Type B pancreatic cell (in vitro differentiated cells): Measurements from ENCODE around the gene IGFL2. TPM values are rescaled to one million over a fixed set of nuclear protein-coding genes. Genes with fewer than 3 reads are reported as not detected.
A peak's percentile ranks its signal among the peaks of the same experiment; 100 is the strongest.
"Not testable (repeated sequence)": the region's sequence is repeated elsewhere in the genome, so short reads cannot be mapped to it uniquely, and the experiment has no call there.

ENCODE experiments used
- DNase-seq: peaks from one replicate; pipeline ENCODE4 v3.0.0; 2021; ENCODE audit warnings: mixed read lengths; ENCODE audit not compliant: unreplicated experiment; ENCODE audit errors: extremely low spot score
- H3K27ac Mint-ChIP-seq: 2 replicates; pipeline ENCODE4 v1.8.0; 2021; ENCODE audit warnings: mild to moderate bottlenecking, mixed read lengths
- H3K27me3 Mint-ChIP-seq: 2 replicates; pipeline ENCODE4 v1.8.0; 2021; ENCODE audit warnings: mixed read lengths
- H3K36me3 Mint-ChIP-seq: 2 replicates; pipeline ENCODE4 v1.8.0; 2021; ENCODE audit warnings: mixed read lengths
- H3K4me1 Mint-ChIP-seq: one replicate; pipeline ENCODE4 v1.8.0; 2021; ENCODE audit warnings: mixed read lengths; ENCODE audit not compliant: unreplicated experiment
- H3K4me3 Mint-ChIP-seq: 2 replicates; pipeline ENCODE4 v1.8.0; 2021; ENCODE audit warnings: mild to moderate bottlenecking, mixed read lengths
- H3K9me3 Mint-ChIP-seq: 2 replicates; pipeline ENCODE4 v1.8.0; 2021; ENCODE audit warnings: mixed read lengths
- long read RNA-seq: library from polyadenylated mRNA; unstranded; transcript quantifications from one replicate; pipeline ENCODE4 v2.0.0, GENCODE V29; 2020
- total RNA-seq: library from RNA; stranded (reverse); gene quantifications from 2 replicates; pipeline ENCODE4 v1.2.1, GENCODE V29; 2021; ENCODE audit warnings: low replicate concordance
- TF ChIP-seq, protein P1 (sequence below): fragments of 200-600 bp; sonication (generic); conservative IDR thresholded peaks from 2 replicates; pipeline ENCODE4 v1.5.0; 2021; ENCODE audit warnings: antibody characterized with exemption, mild to moderate bottlenecking

Gene IGFL2
- total RNA-seq: 104 and 441 TPM in 2 replicates
- long read RNA-seq, transcript IGFL2-202 (5 exons, 885 nt): minor isoform, 17 of 278 reads
- long read RNA-seq, transcript IGFL2-201 (4 exons, 607 nt): major isoform, 35 of 278 reads
- long read RNA-seq, partial matches to known transcripts: 27 of 278 reads
- long read RNA-seq, other reads (novel, unspliced or antisense): 199 of 278 reads

DNA sequence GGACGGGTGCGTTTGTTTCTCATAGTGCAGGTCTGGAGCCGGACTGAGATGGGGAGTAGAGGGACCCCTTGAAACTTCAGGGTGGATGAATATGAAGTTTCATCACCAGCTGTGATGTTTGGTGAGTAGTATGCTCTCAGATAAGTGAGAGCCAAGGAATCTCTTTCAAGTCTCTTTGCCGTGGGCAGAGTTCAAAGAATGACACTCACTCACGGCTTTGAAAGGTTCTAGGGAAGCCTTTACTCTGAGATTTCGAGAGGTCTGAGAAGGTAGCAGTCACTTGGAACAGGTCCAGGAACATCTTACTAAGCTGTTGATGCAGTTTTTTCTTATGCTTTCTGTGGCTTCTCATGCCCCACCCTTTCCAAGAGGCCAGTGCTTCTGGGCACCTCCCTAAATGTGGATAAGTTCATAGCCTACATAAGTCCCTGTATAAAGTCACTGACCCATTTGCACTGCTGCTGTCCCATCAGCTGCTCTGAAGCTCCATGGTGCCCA is at the start of gene IGFL2:
Gene IGFL2 (plus strand): TSS at position 448 of the 498 bp plus-strand sequence. CDS start 41 bp downstream, at position 489.
- H3K4me1 Mint-ChIP-seq: peaks cover 5% of the 10 kb centered on the region
- peak within 1 kb of the TSS; percentile 88 for H3K4me3 Mint-ChIP-seq
- H3K27me3 Mint-ChIP-seq: peaks cover 3% of the 10 kb centered on the region
- no peak for DNase-seq
- H3K36me3 Mint-ChIP-seq: peaks cover 13% of the 10 kb centered on the region
- peak within 1 kb of the TSS; percentile 93 for H3K27ac Mint-ChIP-seq
- H3K9me3 Mint-ChIP-seq: no peaks in the 10 kb centered on the region
- TF ChIP-seq, protein P1, sequence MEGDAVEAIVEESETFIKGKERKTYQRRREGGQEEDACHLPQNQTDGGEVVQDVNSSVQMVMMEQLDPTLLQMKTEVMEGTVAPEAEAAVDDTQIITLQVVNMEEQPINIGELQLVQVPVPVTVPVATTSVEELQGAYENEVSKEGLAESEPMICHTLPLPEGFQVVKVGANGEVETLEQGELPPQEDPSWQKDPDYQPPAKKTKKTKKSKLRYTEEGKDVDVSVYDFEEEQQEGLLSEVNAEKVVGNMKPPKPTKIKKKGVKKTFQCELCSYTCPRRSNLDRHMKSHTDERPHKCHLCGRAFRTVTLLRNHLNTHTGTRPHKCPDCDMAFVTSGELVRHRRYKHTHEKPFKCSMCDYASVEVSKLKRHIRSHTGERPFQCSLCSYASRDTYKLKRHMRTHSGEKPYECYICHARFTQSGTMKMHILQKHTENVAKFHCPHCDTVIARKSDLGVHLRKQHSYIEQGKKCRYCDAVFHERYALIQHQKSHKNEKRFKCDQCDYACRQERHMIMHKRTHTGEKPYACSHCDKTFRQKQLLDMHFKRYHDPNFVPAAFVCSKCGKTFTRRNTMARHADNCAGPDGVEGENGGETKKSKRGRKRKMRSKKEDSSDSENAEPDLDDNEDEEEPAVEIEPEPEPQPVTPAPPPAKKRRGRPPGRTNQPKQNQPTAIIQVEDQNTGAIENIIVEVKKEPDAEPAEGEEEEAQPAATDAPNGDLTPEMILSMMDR: no peak

DNA sequence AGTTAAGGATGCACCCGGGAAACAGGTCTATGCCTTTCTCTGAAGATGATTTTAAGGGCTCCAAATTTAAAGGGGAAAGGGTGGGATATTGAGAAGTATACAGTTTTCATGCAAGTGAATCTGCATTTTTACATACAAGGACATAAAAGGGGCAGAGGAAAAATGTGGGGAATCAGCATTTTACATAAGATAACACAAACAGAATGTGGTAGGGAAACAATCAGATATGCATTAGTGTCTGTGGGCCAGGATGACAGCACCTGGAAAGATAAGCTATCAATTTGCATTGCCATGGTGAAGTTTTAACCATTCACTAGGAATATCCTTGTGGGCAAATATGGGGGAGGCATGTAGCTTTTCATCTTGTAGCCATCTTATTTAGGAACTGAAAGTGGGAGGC is 47.7 kb upstream of the IGFL2 start:
- Mint-ChIP-seq H3K9me3 (peaks cover 4% of the 10 kb centered on the region), H3K4me3 (no peak overlapping the region), H3K27ac (no peak overlapping the region), H3K4me1 (peaks cover 8% of the 10 kb centered on the region), H3K27me3 (peaks cover 8% of the 10 kb centered on the region), H3K36me3 (no peaks in the 10 kb centered on the region)
- TF ChIP-seq, protein P1: no peak
- DNase-seq: no peak

DNA sequence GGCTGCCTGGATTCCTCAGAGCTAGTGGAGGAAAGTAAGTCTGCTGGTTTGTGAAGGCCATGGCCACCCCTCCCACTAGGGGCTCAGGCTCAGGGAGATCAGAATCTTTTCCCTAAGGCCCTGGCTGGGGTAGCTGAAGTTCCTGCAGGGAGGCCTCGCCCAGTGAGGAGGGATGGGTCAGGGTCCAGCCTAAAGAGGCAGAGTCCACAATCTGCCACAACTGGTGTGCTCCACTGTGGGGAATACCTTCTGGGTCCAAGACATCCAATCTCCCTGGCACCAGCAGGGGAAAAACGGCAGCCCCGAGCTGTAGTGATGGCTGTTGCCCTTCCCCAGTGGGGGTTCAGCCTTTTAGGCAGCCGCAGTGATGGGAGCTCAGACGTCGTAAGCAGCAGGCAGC is 46.7 kb upstream of the IGFL2 start:
- H3K4me1 Mint-ChIP-seq: peaks cover 8% of the 10 kb centered on the region
- TF ChIP-seq, protein P1: no peak
- peaks cover 4% of the 10 kb centered on the region for H3K9me3 Mint-ChIP-seq
- no peak overlapping the region for H3K4me3 Mint-ChIP-seq
- H3K27me3 Mint-ChIP-seq: peaks cover 8% of the 10 kb centered on the region
- H3K36me3 Mint-ChIP-seq: no peaks in the 10 kb centered on the region
- H3K27ac Mint-ChIP-seq: no peak overlapping the region
- DNase-seq: no peak

DNA sequence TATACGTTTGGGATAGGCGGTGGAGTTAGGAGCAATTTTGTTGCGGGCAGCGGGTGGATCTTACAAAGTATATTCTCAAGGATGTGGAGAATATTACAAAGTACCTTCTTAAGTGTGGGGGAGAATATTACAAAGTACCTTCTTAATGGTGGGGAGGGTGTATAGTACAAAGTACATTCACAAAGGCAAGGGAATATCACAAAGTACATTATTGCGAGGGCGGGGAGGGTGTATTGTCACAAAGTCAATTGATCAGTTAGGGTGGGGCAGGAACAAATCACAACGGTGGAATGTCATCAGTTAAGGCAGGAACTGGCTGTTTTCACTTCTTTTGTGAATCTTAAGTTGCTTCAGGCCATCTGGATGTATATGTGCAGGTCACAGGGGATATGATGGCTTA is 45.7 kb upstream of the IGFL2 start:
- H3K9me3 Mint-ChIP-seq, H3K36me3 Mint-ChIP-seq, H3K27ac Mint-ChIP-seq, H3K27me3 Mint-ChIP-seq, DNase-seq, H3K4me3 Mint-ChIP-seq, H3K4me1 Mint-ChIP-seq: not testable (repeated sequence)

DNA sequence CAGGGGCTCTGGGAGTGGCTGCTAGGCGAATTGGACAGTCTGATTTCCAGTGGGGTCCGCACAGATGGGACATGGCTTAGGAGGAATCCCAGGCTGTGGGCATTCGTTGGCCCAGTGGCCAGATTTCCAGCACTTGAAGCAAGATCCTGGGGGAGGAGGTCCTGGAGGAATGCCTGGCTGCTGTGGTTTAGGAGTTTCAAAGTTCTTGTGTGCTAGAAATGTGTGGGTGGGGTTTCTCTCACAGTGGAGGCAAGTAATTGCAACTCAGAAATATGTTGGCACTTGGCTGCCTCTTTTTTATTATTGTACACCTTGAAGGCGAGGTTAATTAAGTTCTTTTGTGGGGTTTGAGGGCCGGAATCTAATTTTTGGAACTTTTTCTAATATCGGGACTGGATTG is 40.7 kb upstream of the IGFL2 start:
- Mint-ChIP-seq H3K36me3 (no peaks in the 10 kb centered on the region), H3K4me3 (no peak overlapping the region), H3K4me1 (peaks cover under 1% of the 10 kb centered on the region), H3K9me3 (no peaks in the 10 kb centered on the region), H3K27me3 (no peaks in the 10 kb centered on the region), H3K27ac (no peak overlapping the region)
- DNase-seq: no peak
- TF ChIP-seq, protein P1: no peak

DNA sequence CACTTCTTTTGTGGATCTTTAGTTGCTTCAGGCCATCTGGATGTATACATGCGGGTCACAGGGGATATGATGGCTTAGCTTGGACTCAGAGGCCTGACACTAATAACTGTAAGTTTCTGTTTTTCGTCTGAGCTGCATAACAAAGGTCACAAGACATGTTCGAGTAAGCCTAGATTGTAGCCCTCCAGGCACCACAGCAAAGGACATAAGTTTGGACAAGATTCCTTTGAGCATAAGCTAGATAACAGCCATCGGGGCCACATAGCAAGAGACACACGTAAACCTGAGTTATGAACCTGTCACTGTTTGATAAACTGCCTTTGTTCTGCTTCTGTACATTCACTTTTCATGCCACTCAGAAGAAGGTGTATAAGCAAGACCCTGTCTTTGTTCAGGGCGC is 38.2 kb upstream of the IGFL2 start:
- Mint-ChIP-seq H3K9me3 (no peaks in the 10 kb centered on the region), H3K27me3 (no peaks in the 10 kb centered on the region), H3K36me3 (no peaks in the 10 kb centered on the region), H3K27ac (peak overlapping the region; percentile 99), H3K4me1 (peaks cover 15% of the 10 kb centered on the region), H3K4me3 (peak overlapping the region; percentile 58)
- DNase-seq: no peak
- TF ChIP-seq, protein P1: no peak
